Ectodermal cell (in vitro differentiated cells): ENCODE measurements around the gene NEDD4L.

Experiments used
- H3K27ac ChIP-seq: 2 replicates; pipeline ENCODE4 v1.7.0; 2013; ENCODE audit warnings: mild to moderate bottlenecking, low read depth, low read length; ENCODE audit not compliant: insufficient read depth, poor library complexity, severe bottlenecking
- H3K27me3 ChIP-seq: 2 replicates; pipeline ENCODE4 v1.7.0; 2013; ENCODE audit warnings: mild to moderate bottlenecking, low read length; ENCODE audit not compliant: insufficient read depth, control insufficient read depth, poor library complexity, severe bottlenecking
- H3K36me3 ChIP-seq: one replicate; pipeline ENCODE4 v1.7.0; 2013; ENCODE audit warnings: low read length; ENCODE audit not compliant: control insufficient read depth, insufficient read depth
- H3K4me1 ChIP-seq: one replicate; pipeline ENCODE4 v1.7.0; 2013; ENCODE audit warnings: low read length; ENCODE audit not compliant: control insufficient read depth, insufficient read depth
- H3K4me3 ChIP-seq: 2 replicates; pipeline ENCODE4 v1.7.0; 2013; ENCODE audit warnings: low read depth, low read length, control low read depth; ENCODE audit not compliant: insufficient read depth
- H3K9me3 ChIP-seq: 2 replicates; pipeline ENCODE4 v1.7.0; 2013; ENCODE audit warnings: mild to moderate bottlenecking, low read length, moderate library complexity; ENCODE audit not compliant: control insufficient read depth
- WGBS, 2 experiments: methylation state at CpG; one replicate each; pipeline ENCODE4 v1.1.7; 2013; ENCODE audit warnings: missing lambda C conversion rate in 2 of 2; 5-methylcytosine and 5-hydroxymethylcytosine counted together

The NEDD4L gene

DNA sequence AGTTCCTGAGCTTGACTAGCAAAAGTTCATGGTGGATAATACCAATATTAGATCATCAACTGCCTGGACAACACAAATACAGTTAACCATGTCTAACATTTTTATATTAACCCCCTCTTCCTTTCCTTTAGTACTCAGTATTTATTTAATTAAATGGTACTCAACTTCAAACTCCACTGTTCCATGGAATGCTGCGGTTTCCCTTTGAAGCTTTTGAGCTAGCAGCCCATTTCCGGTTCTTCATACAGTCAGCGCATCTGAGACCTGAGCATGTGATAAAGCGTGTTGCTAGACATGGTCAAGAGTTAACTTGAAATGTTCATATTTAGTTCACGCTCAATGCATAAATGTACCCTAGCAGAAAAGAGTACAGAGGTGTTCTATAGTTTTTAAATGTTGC, 306.5 kb downstream of the NEDD4L start:
- H3K4me1 ChIP-seq, result no peaks in the 10 kb centered on the region
- H3K27ac ChIP-seq, result no peak overlapping the region
- no peaks in the 10 kb centered on the region for H3K27me3 ChIP-seq
- 95 to 99% methylated on average over 5 of the region's 5 CpGs for WGBS, 2 experiments
- no peaks in the 10 kb centered on the region for H3K9me3 ChIP-seq
- no peak overlapping the region for H3K4me3 ChIP-seq
- H3K36me3 ChIP-seq, result no peaks in the 10 kb centered on the region

DNA sequence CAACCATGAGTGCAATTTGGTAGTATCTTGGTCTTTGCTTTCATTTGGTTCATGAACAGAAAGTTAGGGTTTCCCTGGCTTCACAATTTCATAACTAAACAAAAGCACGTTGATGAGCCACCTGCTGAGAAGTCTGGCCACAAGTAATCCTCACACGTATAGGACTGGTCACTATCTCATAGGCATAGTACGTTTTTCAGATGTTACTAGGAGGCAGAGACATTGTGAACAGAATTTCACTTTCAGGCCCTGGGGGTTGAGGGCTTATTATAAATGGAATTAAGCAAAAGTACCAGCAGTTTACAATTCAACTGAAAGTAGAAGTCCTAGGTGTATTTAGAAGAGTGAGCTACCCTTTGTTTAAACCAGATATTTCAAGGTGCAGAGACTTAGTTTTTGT, 307.8 kb downstream of the NEDD4L start:
- Histone ChIP-seq H3K4me3 (no peak overlapping the region), H3K4me1 (no peaks in the 10 kb centered on the region), H3K36me3 (no peaks in the 10 kb centered on the region), H3K9me3 (no peaks in the 10 kb centered on the region), H3K27ac (no peak overlapping the region), H3K27me3 (no peaks in the 10 kb centered on the region)
- 93 to 94% methylated on average over 3 of the region's 3 CpGs for WGBS, 2 experiments

DNA sequence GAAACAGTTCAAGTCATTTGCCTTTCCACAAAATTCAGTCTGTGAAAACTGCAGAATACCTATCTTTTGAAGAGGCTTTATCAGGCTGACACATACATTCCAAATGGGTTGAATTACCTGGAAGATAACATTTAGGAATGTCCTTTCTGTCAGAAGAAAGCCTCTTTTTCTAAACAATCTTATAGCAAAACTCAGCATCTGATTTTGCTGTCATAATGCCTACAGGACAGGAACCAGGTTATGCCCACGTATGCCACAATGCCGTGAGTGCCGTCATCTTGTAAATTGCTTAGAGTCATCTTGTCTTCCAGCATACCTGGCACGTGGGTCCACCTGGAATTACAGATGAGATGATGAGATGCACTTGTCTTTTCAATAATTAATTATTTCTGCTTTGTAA, 309.6 kb downstream of the NEDD4L start:
- no peaks in the 10 kb centered on the region for H3K4me1 ChIP-seq
- H3K36me3 ChIP-seq, result no peaks in the 10 kb centered on the region
- no peaks in the 10 kb centered on the region for H3K27me3 ChIP-seq
- H3K4me3 ChIP-seq, result no peak overlapping the region
- no peaks in the 10 kb centered on the region for H3K9me3 ChIP-seq
- no peak overlapping the region for H3K27ac ChIP-seq
- WGBS, 2 experiments, result 95 to 98% methylated on average over 4 of the region's 4 CpGs

DNA sequence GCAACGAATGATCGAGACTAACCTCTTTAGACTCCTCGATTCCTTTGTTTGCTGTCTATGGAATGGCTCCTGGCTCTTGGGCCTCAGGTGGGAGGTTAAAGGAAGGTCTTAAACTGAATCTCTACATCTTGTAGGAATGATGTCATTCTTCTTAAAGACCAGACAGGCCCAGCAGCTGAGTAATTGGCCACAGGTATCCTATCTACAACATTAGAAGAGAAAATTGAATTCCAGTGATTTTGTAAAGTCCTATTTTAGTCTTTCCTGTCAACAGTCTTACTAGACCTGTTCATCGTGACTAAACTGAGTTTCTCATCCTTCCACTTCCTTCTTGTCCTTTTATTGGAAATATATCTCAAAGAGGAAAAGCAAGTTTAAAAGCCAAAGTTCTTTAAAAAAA, 310.0 kb downstream of the NEDD4L start:
- WGBS, 2 experiments, result 96 to 100% methylated on average over 4 of the region's 4 CpGs
- no peaks in the 10 kb centered on the region for H3K4me1 ChIP-seq
- no peaks in the 10 kb centered on the region for H3K9me3 ChIP-seq
- no peak overlapping the region for H3K4me3 ChIP-seq
- no peak overlapping the region for H3K27ac ChIP-seq
- H3K27me3 ChIP-seq, result no peaks in the 10 kb centered on the region
- no peaks in the 10 kb centered on the region for H3K36me3 ChIP-seq

DNA sequence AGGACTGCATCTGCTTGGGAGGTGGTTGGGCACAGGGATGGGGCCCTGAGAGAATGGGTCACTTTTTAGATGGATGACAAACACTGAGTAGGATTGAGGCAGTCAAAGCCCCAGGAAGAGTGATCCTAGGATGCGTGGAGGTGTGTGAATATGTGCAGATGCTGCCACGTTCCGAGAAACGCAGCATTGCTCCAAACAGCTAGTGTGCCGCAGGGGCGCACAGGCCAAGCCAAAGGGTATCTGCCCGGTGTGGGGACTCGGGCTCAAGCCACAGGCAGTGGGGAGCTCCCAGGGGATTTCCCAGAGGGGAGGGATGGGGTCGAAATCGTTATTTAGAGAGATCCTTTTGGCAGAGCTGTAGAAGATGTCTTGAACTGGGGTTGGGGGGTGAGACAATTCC, 310.8 kb downstream of the NEDD4L start:
- Histone ChIP-seq H3K36me3 (no peaks in the 10 kb centered on the region), H3K9me3 (no peaks in the 10 kb centered on the region), H3K27me3 (no peaks in the 10 kb centered on the region), H3K27ac (no peak overlapping the region), H3K4me3 (no peak overlapping the region), H3K4me1 (no peaks in the 10 kb centered on the region)
- WGBS, 2 experiments, result 94 to 95% methylated on average over 10 of the region's 10 CpGs

DNA sequence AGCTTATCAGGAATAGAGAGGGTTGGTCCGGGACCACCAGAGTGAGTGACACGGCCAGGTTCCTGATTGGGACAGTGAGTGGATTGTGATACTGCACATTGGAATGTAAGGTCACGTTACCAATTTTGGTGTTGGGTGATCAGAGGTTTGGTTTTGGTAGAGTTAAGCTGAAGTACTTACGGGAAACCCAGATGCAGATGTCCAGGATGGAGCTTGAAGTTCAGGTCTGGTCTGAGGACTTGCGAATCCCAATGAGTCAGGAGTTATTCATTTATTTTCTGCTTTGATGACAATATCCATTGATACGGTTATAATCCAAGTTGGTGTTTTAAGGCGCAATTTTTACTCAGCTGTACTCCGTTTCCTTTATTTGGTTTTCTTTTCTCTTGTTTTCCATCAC, 311.2 kb downstream of the NEDD4L start:
- Histone ChIP-seq H3K4me1 (no peaks in the 10 kb centered on the region), H3K36me3 (no peaks in the 10 kb centered on the region), H3K9me3 (no peaks in the 10 kb centered on the region), H3K4me3 (no peak overlapping the region), H3K27me3 (no peaks in the 10 kb centered on the region), H3K27ac (no peak overlapping the region)
- 94 to 95% methylated on average over 8 of the region's 8 CpGs for WGBS, 2 experiments

DNA sequence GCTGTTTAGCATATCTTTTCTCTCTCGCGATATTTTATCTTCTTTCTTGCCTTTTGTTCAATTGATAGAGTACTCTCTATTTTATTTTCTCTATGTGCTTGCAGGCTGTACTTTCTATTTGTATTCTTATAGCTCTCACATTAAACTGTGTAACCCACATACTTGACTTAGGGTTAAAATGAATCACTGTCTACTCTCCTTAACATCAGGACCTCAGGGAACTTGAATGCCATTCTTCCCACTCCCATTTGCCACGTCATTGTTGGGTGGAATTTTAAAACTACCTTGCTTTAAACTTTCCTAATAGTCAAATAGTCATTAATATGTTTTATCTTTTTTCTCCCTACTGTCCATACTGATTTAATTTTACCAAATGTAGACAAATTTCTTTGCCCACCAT, 315.2 kb downstream of the NEDD4L start:
- no peak overlapping the region for H3K27ac ChIP-seq
- H3K4me1 ChIP-seq, result no peaks in the 10 kb centered on the region
- H3K9me3 ChIP-seq, result no peaks in the 10 kb centered on the region
- H3K36me3 ChIP-seq, result peaks cover 5% of the 10 kb centered on the region
- no peaks in the 10 kb centered on the region for H3K27me3 ChIP-seq
- H3K4me3 ChIP-seq, result no peak overlapping the region
- WGBS, 2 experiments, result 40 to 100% methylated on average over 1 to 3 of the region's 3 CpGs

DNA sequence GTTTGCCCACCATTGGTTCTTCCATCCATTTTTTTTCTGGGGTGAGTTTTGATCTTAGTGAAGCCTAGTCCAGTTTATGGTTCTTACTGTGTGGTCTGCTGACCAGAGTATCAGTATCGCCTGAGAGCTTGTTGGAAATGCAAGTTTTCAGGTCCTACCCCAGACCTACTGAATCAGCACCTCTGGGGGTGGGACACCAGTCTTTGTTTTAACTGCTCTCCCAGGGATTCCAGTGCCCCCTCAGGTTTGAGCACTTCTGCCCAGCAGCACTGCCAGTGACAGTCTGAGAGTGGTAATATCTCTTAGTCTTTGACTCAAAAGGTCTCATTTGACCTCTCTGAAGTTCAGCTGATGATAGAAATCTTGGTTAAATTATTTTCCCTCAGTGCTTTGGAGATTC, 315.6 kb downstream of the NEDD4L start:
- no peaks in the 10 kb centered on the region for H3K27me3 ChIP-seq
- H3K36me3 ChIP-seq, result peaks cover 5% of the 10 kb centered on the region
- no peaks in the 10 kb centered on the region for H3K9me3 ChIP-seq
- 87 to 91% methylated on average over 1 of the region's 1 CpG for WGBS, 2 experiments
- no peak overlapping the region for H3K27ac ChIP-seq
- H3K4me1 ChIP-seq, result no peaks in the 10 kb centered on the region
- H3K4me3 ChIP-seq, result no peak overlapping the region

DNA sequence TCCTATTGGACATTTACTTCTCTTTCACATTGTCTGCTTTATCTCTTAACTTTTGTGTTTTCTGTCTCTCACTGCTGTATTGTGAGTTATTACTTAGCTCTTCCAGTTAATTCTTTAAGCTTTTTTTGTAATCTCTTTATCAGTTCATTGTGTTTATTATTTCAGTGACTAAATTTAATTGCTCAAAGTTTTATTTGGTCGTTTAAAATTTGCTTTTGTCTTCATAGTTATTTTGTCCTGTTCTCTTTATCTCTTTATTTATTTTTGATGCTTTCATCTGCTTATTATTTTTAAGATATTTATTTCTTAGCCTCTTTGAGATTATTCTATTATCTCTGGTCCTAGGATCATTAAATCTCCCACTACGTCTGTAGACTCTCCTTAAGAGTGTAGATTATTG, 316.3 kb downstream of the NEDD4L start:
- Histone ChIP-seq H3K4me3 (no peak overlapping the region), H3K36me3 (peaks cover 5% of the 10 kb centered on the region), H3K9me3 (no peaks in the 10 kb centered on the region), H3K4me1 (no peaks in the 10 kb centered on the region), H3K27me3 (no peaks in the 10 kb centered on the region), H3K27ac (no peak overlapping the region)
- 92 to 100% methylated on average over 1 of the region's 2 CpGs for WGBS, 2 experiments

DNA sequence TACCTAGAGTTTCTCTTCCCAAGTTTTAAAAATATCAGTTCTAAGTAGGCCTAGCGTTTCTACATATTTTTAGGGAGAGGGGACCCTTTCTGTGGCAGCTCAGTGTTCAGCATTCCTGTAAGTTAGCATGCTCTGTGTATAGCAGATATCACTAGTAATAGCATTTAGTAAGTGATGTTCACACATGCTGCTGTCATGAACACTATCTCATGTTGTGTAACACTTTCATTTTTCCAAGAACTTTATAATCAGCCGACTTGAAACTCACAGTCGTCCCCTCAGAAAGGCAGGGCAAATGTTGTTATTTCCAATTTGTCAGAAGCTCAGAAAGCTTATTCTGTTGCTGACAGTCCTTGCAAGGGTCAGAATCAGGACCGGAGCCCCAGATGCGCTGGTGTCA, 317.2 kb downstream of the NEDD4L start:
- Histone ChIP-seq H3K27me3 (no peaks in the 10 kb centered on the region), H3K9me3 (no peaks in the 10 kb centered on the region), H3K36me3 (peaks cover 8% of the 10 kb centered on the region), H3K4me1 (no peaks in the 10 kb centered on the region), H3K27ac (no peak overlapping the region), H3K4me3 (no peak overlapping the region)
- 94% methylated on average over 5 of the region's 5 CpGs for WGBS, 2 experiments

DNA sequence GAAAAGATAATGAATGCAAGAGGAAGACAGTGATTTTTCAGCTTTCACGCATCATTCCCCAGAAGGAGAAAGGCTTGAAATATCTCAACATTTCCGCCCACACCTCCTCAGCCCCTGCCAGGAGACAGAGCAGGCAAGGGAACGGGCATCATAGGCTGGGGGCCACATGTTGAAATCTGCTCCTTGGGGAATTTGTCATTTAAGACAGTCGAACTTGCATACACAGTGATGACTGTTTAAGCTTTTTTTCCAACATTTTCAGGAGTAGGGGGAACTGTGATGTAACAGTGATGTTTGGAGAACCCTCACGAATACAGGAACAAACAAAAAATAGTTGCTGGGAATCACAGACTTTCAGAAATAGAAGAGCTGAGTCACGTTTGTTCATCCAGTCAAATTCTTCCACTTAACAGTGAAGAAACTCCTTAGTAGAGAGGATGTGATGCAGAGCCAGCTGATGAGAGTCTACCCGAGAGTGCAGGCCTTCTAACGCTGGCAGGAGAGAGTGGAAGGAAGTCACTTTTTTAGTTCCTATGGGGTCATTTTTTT, 318.1 kb downstream of the NEDD4L start:
- H3K4me1 ChIP-seq, result no peaks in the 10 kb centered on the region
- 93 to 95% methylated on average over 8 of the region's 8 CpGs for WGBS, 2 experiments
- no peak overlapping the region for H3K4me3 ChIP-seq
- peaks cover 8% of the 10 kb centered on the region for H3K36me3 ChIP-seq
- no peaks in the 10 kb centered on the region for H3K27me3 ChIP-seq
- H3K9me3 ChIP-seq, result no peaks in the 10 kb centered on the region
- no peak overlapping the region for H3K27ac ChIP-seq
